GM06990 (cell line): ENCODE measurements around the gene ADARB2.

ENCODE experiments used
- DNase-seq: peaks from one replicate; pipeline ENCODE4 v3.0.0-alpha.2; 2011; ENCODE audit not compliant: insufficient read length; ENCODE audit errors: extremely low read depth
- H3K27me3 ChIP-seq: replicated peaks from 2 replicates; pipeline ENCODE4 v1.6.0; 2011; ENCODE audit warnings: low read length; ENCODE audit not compliant: control insufficient read depth, insufficient read depth
- H3K36me3 ChIP-seq: 2 replicates; pipeline ENCODE4 v1.5.1; 2011; ENCODE audit warnings: low read length; ENCODE audit not compliant: control insufficient read depth, insufficient read depth
- H3K4me3 ChIP-seq: replicated peaks from 2 replicates; pipeline ENCODE4 v1.5.1; 2011; ENCODE audit warnings: low read depth, mild to moderate bottlenecking, control low read depth, low read length
- CTCF ChIP-seq: IDR thresholded peaks from 2 replicates; pipeline ENCODE4 v1.5.1; 2011; ENCODE audit warnings: low read length, control low read depth, mild to moderate bottlenecking, inconsistent platforms; ENCODE audit not compliant: insufficient read depth, poor library complexity, severe bottlenecking

ADARB2 gene

GRCh38 chr10:1609648-1609970 is 127.7 kb downstream of the ADARB2 start:
- DNase-seq: no peak
- Histone ChIP-seq H3K4me3 (no peak overlapping the region), H3K36me3 (no peaks in the 10 kb centered on the region), H3K27me3 (no peaks in the 10 kb centered on the region)
- no peak for TF ChIP-seq CTCF

- no peak for TF ChIP-seq CTCF
- no peaks in the 10 kb centered on the region for H3K27me3 ChIP-seq
- no peak overlapping the region for H3K4me3 ChIP-seq
- H3K36me3 ChIP-seq: no peaks in the 10 kb centered on the region
- DNase-seq: no peak
Measured at GRCh38 chr10:1608851-1609647, 128.3 kb downstream of the ADARB2 start.

- TF ChIP-seq CTCF: no peak
- Histone ChIP-seq H3K36me3 (no peaks in the 10 kb centered on the region), H3K4me3 (no peak overlapping the region), H3K27me3 (no peaks in the 10 kb centered on the region)
- DNase-seq: no peak
Measured at GRCh38 chr10:1608408-1608807, 128.9 kb downstream of the ADARB2 start.

GRCh38 chr10:1607466-1607865 is 129.9 kb downstream of the ADARB2 start:
- Histone ChIP-seq H3K4me3 (no peak overlapping the region), H3K36me3 (no peaks in the 10 kb centered on the region), H3K27me3 (no peaks in the 10 kb centered on the region)
- no peak for TF ChIP-seq CTCF
- DNase-seq: no peak

GRCh38 chr10:1605999-1606940 is 131.1 kb downstream of the ADARB2 start:
- DNase-seq: no peak
- H3K36me3 ChIP-seq: no peaks in the 10 kb centered on the region; the same call in 1 of the 2 replicates

More at GRCh38 chr10:1605999-1606940, 131.1 kb downstream of the ADARB2 start:
- TF ChIP-seq CTCF: no peak
- H3K27me3 ChIP-seq: no peaks in the 10 kb centered on the region
- no peak overlapping the region for H3K4me3 ChIP-seq
